Measurements from ENCODE around the gene ANKLE2.
A peak's percentile ranks its signal among the peaks of the same experiment; 100 is the strongest.

Gene ANKLE2

GRCh38 chr12:132773077-132773955, 11.7 kb upstream of the ANKLE2 start:
- H3K4me3 ChIP-seq (replicated peaks; ENCODE audit: low read depth, low read length) = no peak overlapping the region
- no peak for TF ChIP-seq CTCF (IDR thresholded peaks at IDR 0.05; ENCODE audit: low read length, missing control alignments)
- no peak for DNase-seq (ENCODE audit: low read depth)

- H3K4me3 ChIP-seq (replicated peaks; ENCODE audit: low read depth, low read length) = no peak overlapping the region
- TF ChIP-seq CTCF (IDR thresholded peaks at IDR 0.05; ENCODE audit: low read length, missing control alignments) = no peak
- DNase-seq (ENCODE audit: low read depth) = no peak
Observed at GRCh38 chr12:132772606-132773005, 11.0 kb upstream of the ANKLE2 start.

GRCh38 chr12:132771126-132771838, 9.7 kb upstream of the ANKLE2 start:
- no peak for TF ChIP-seq CTCF (IDR thresholded peaks at IDR 0.05; ENCODE audit: low read length, missing control alignments)
- no peak for DNase-seq (ENCODE audit: low read depth)
- H3K4me3 ChIP-seq (replicated peaks; ENCODE audit: low read depth, low read length) = no peak overlapping the region

GRCh38 chr12:132766380-132767085, 4.9 kb upstream of the ANKLE2 start:
- H3K4me3 ChIP-seq (replicated peaks; ENCODE audit: low read depth, low read length) = no peak overlapping the region
- DNase-seq (ENCODE audit: low read depth) = peak; percentile 66
- no peak for TF ChIP-seq CTCF (IDR thresholded peaks at IDR 0.05; ENCODE audit: low read length, missing control alignments)

GRCh38 chr12:132765361-132765760, 3.7 kb upstream of the ANKLE2 start:
- DNase-seq (ENCODE audit: low read depth) = no peak
- H3K4me3 ChIP-seq (replicated peaks; ENCODE audit: low read depth, low read length) = no peak overlapping the region
- no peak for TF ChIP-seq CTCF (IDR thresholded peaks at IDR 0.05; ENCODE audit: low read length, missing control alignments)

- TF ChIP-seq CTCF (IDR thresholded peaks at IDR 0.05; ENCODE audit: low read length, missing control alignments) = no peak
- DNase-seq (ENCODE audit: low read depth) = no peak
- H3K4me3 ChIP-seq (replicated peaks; ENCODE audit: low read depth, low read length) = no peak overlapping the region
Observed at GRCh38 chr12:132764231-132764630, 2.6 kb upstream of the ANKLE2 start.
